Epithelial cell of esophagus (primary cell): Measurements from ENCODE around the gene C4orf33.
"Not testable (repeated sequence)": the region's sequence is repeated elsewhere in the genome, so short reads cannot be mapped to it uniquely, and the experiment has no call there.

Source experiments
- DNase-seq: peaks from one replicate; pipeline ENCODE4 v3.0.0; 2010; ENCODE audit warnings: low read depth
- H3K4me3 ChIP-seq: 2 replicates; pipeline ENCODE4 v1.5.1; 2011; ENCODE audit warnings: mild to moderate bottlenecking, low read length, control low read depth
- CTCF ChIP-seq: IDR thresholded peaks from 2 replicates; pipeline ENCODE4 v1.5.1; 2011; ENCODE audit warnings: low read depth, mild to moderate bottlenecking, low read length, control low read depth, inconsistent platforms; ENCODE audit not compliant: insufficient read depth; ENCODE audit errors: missing control alignments

The C4orf33 gene

GRCh38 chr4:129095811-129096454 lies at the start of gene C4orf33:
Gene C4orf33 (plus strand): TSS chr4:129096152. CDS start chr4:129102611, 6,459 bp downstream.
- DNase-seq: peak; percentile 77
- TF ChIP-seq CTCF: no peak
- peak within 1 kb of the TSS; percentile 83 for H3K4me3 ChIP-seq

GRCh38 chr4:129059028-129059427 lies 36.9 kb upstream of the C4orf33 start:
- H3K4me3 ChIP-seq: no peak overlapping the region
- TF ChIP-seq CTCF: no peak
- DNase-seq: no peak

GRCh38 chr4:129062580-129062979 lies 33.4 kb upstream of the C4orf33 start:
- DNase-seq: no peak
- no peak overlapping the region for H3K4me3 ChIP-seq
- no peak for TF ChIP-seq CTCF

- H3K4me3 ChIP-seq: no peak overlapping the region
- no peak for TF ChIP-seq CTCF
- DNase-seq: peak; percentile 27
These were observed 32.3 kb upstream of the C4orf33 start for GRCh38 chr4:129063640-129064039.

GRCh38 chr4:129064717-129065116 lies 31.2 kb upstream of the C4orf33 start:
- no peak for TF ChIP-seq CTCF
- DNase-seq: no peak
- no peak overlapping the region for H3K4me3 ChIP-seq

- not testable (repeated sequence) for DNase-seq
These were observed 26.4 kb upstream of the C4orf33 start for GRCh38 chr4:129069537-129069936.

GRCh38 chr4:129077326-129077725 lies 18.6 kb upstream of the C4orf33 start:
- no peak overlapping the region for H3K4me3 ChIP-seq
- TF ChIP-seq CTCF: no peak
- no peak for DNase-seq

More at GRCh38 chr4:129069537-129069936, 26.4 kb upstream of the C4orf33 start:
- H3K4me3 ChIP-seq: not testable (repeated sequence)

- no peak overlapping the region for H3K4me3 ChIP-seq
- no peak for DNase-seq
- no peak for TF ChIP-seq CTCF
These were observed 15.8 kb upstream of the C4orf33 start for GRCh38 chr4:129080129-129080528.
